Stimulated activated CD8-positive, alpha-beta memory T cell treated with anti-CD3 and anti-CD28 coated beads, Interleukin-12 subunit alpha, Interleukin-12 subunit beta, amount 100 ng/mL, for 1 hour (primary cell): ENCODE data around the gene FANCC.
A peak's percentile ranks its signal among the peaks of the same experiment; 100 is the strongest.

Source experiments
- DNase-seq: peaks from one replicate; pipeline ENCODE4 v3.0.0-alpha.2; 2020; ENCODE audit warnings: low read depth

FANCC gene

GRCh38 chr9:95189251-95190098 lies 128.0 kb downstream of the FANCC start:
- DNase-seq: no peak

GRCh38 chr9:95188459-95188858 lies 129.1 kb downstream of the FANCC start:
- no peak for DNase-seq

- no peak for DNase-seq
Measured at GRCh38 chr9:95185956-95186355, 131.6 kb downstream of the FANCC start.

GRCh38 chr9:95182854-95183563 lies 134.5 kb downstream of the FANCC start:
- DNase-seq: no peak

- no peak for DNase-seq
Measured at GRCh38 chr9:95181835-95182234, 135.7 kb downstream of the FANCC start.

- DNase-seq: no peak
Measured at GRCh38 chr9:95181226-95181818, 136.2 kb downstream of the FANCC start.

- DNase-seq: no peak
Measured at GRCh38 chr9:95177617-95178016, 139.9 kb downstream of the FANCC start.

GRCh38 chr9:95176755-95177319 lies 140.7 kb downstream of the FANCC start:
- no peak for DNase-seq

GRCh38 chr9:95175523-95175922 lies 142.0 kb downstream of the FANCC start:
- DNase-seq: no peak

- no peak for DNase-seq
Measured at GRCh38 chr9:95174038-95174437, 143.5 kb downstream of the FANCC start.

- no peak for DNase-seq
Measured at GRCh38 chr9:95171596-95171995, 145.9 kb downstream of the FANCC start.

- DNase-seq: no peak
Measured at GRCh38 chr9:95171001-95171400, 146.5 kb downstream of the FANCC start.

- peak; percentile 13 for DNase-seq
Measured at GRCh38 chr9:95167998-95168397, 149.5 kb downstream of the FANCC start.

GRCh38 chr9:95165004-95165403 lies 152.5 kb downstream of the FANCC start:
- no peak for DNase-seq

GRCh38 chr9:95157481-95158151 lies 159.9 kb downstream of the FANCC start:
- no peak for DNase-seq

GRCh38 chr9:95156074-95156473 lies 161.4 kb downstream of the FANCC start:
- no peak for DNase-seq

- DNase-seq: no peak
Measured at GRCh38 chr9:95155220-95155619, 162.3 kb downstream of the FANCC start.

GRCh38 chr9:95150903-95151302 lies 166.6 kb downstream of the FANCC start:
- DNase-seq: no peak

GRCh38 chr9:95148208-95148520 lies 169.3 kb downstream of the FANCC start:
- DNase-seq: no peak

GRCh38 chr9:95147452-95148207 lies 169.9 kb downstream of the FANCC start:
- DNase-seq: no peak
